Mesenchymal stem cell (in vitro differentiated cells and primary cell): ENCODE results near the gene FOXP2.

Source experiments
- DNase-seq: peaks from one replicate; pipeline ENCODE4 v3.0.0-alpha.2; 2013
- H2AFZ ChIP-seq: one replicate; pipeline ENCODE4 v1.6.1; 2013; ENCODE audit warnings: low read depth, mild to moderate bottlenecking, control low read depth, inconsistent platforms, low read length, moderate library complexity
- H2AK5ac ChIP-seq: 2 replicates; pipeline ENCODE4 v1.6.1; 2013; ENCODE audit warnings: low read length, moderate library complexity, mild to moderate bottlenecking, inconsistent platforms; ENCODE audit not compliant: severe bottlenecking
- H2BK120ac ChIP-seq: one replicate; pipeline ENCODE4 v1.6.1; 2013; ENCODE audit warnings: low read depth, mild to moderate bottlenecking, inconsistent platforms, low read length, moderate library complexity
- H2BK12ac ChIP-seq, 2 experiments: one replicate each; pipeline ENCODE4 v1.6.1; 2013; ENCODE audit warnings: inconsistent platforms in 2 of 2, low read length in 2 of 2, mild to moderate bottlenecking in 2 of 2, moderate library complexity in 2 of 2, control low read depth in 1 of 2
- H2BK15ac ChIP-seq: one replicate; pipeline ENCODE4 v1.6.1; 2013; ENCODE audit warnings: mild to moderate bottlenecking, low read depth, inconsistent platforms; ENCODE audit not compliant: poor library complexity, severe bottlenecking
- H2BK5ac ChIP-seq: 2 replicates; pipeline ENCODE4 v1.6.1; 2013; ENCODE audit warnings: low read depth, mild to moderate bottlenecking, low read length, control low read depth, inconsistent platforms; ENCODE audit not compliant: poor library complexity, severe bottlenecking
- H3K14ac ChIP-seq, 2 experiments: one replicate each; pipeline ENCODE4 v1.6.1; 2013; ENCODE audit warnings: inconsistent platforms in 2 of 2, low read length in 2 of 2, control low read depth in 1 of 2, mild to moderate bottlenecking in 1 of 2, moderate library complexity in 1 of 2
- H3K18ac ChIP-seq, 2 experiments: one replicate each; pipeline ENCODE4 v1.6.1; 2013; ENCODE audit warnings: inconsistent platforms in 2 of 2, low read length in 2 of 2, control low read depth in 1 of 2, low read depth in 1 of 2, mild to moderate bottlenecking in 1 of 2
- H3K23ac ChIP-seq, 2 experiments: one replicate each; pipeline ENCODE4 v1.6.1; 2013; ENCODE audit warnings: inconsistent platforms in 2 of 2, low read length in 2 of 2, mild to moderate bottlenecking in 2 of 2, moderate library complexity in 2 of 2, control low read depth in 1 of 2
- H3K27ac ChIP-seq: 2 replicates; pipeline ENCODE4 v1.5.1; 2013; ENCODE audit warnings: mild to moderate bottlenecking, moderate library complexity, low read length, control low read depth, inconsistent platforms; ENCODE audit not compliant: poor library complexity, severe bottlenecking
- H3K27me3 ChIP-seq, 2 experiments: 2 replicates each; pipeline versions ENCODE4 v1.6.1 to v1.7.0; 2013; ENCODE audit warnings: low read length in 2 of 2, mild to moderate bottlenecking in 2 of 2, moderate library complexity in 2 of 2, control low read depth in 1 of 2, inconsistent platforms in 1 of 2; ENCODE audit not compliant: control insufficient read depth in 1 of 2, insufficient read depth in 1 of 2
- H3K36me3 ChIP-seq, 2 experiments: 2 replicates each; pipeline versions ENCODE4 v1.6.1 to v1.7.0; 2013; ENCODE audit warnings: low read length in 2 of 2, control low read depth in 1 of 2, inconsistent platforms in 1 of 2, low read depth in 1 of 2, mild to moderate bottlenecking in 1 of 2; ENCODE audit not compliant: insufficient read depth in 2 of 2, control insufficient read depth in 1 of 2
- H3K4ac ChIP-seq, 2 experiments: one replicate each; pipeline ENCODE4 v1.6.1; 2013; ENCODE audit warnings: inconsistent platforms in 2 of 2, low read length in 2 of 2, mild to moderate bottlenecking in 2 of 2, moderate library complexity in 2 of 2, control low read depth in 1 of 2, low read depth in 1 of 2
- H3K4me1 ChIP-seq: 2 replicates; pipeline ENCODE4 v1.6.1; 2013; ENCODE audit warnings: low read depth, low read length, control low read depth; ENCODE audit not compliant: control insufficient read depth, insufficient read depth
- H3K4me2 ChIP-seq: 2 replicates; pipeline ENCODE4 v1.6.1; 2013; ENCODE audit warnings: low read length, mild to moderate bottlenecking, inconsistent platforms; ENCODE audit not compliant: poor library complexity, severe bottlenecking
- H3K4me3 ChIP-seq, 2 experiments: 2 replicates each; pipeline versions ENCODE4 v1.5.1 to v1.7.0; 2013; ENCODE audit warnings: low read length in 2 of 2, mild to moderate bottlenecking in 2 of 2, control low read depth in 1 of 2, low read depth in 1 of 2; ENCODE audit not compliant: insufficient read depth in 1 of 2
- H3K79me1 ChIP-seq: replicated peaks from 2 replicates; pipeline ENCODE4 v1.6.1; 2013; ENCODE audit warnings: mild to moderate bottlenecking, control low read depth, low read length, inconsistent platforms; ENCODE audit not compliant: poor library complexity, severe bottlenecking
- H3K9ac ChIP-seq: 2 replicates; pipeline ENCODE4 v1.7.0; 2013; ENCODE audit warnings: mild to moderate bottlenecking, low read length, moderate library complexity
- H3K9me3 ChIP-seq: 2 replicates; pipeline ENCODE4 v1.7.0; 2013; ENCODE audit warnings: mild to moderate bottlenecking, low read length; ENCODE audit not compliant: control insufficient read depth
- H4K8ac ChIP-seq: one replicate; pipeline ENCODE4 v1.6.1; 2013; ENCODE audit warnings: inconsistent platforms, mild to moderate bottlenecking, low read length, moderate library complexity
- H4K91ac ChIP-seq: one replicate; pipeline ENCODE4 v1.6.1; 2013; ENCODE audit warnings: mild to moderate bottlenecking, low read length, inconsistent platforms
- WGBS: methylation state at CpG from one replicate; pipeline ENCODE4 v1.1.7; 2013; ENCODE audit warnings: mixed read lengths; 5-methylcytosine and 5-hydroxymethylcytosine counted together

The FOXP2 gene

GRCh38 chr7:114670676-114671075, 256.1 kb downstream of the FOXP2 start:
- H2AK5ac ChIP-seq = no peak overlapping the region
- no peak overlapping the region for H3K4ac ChIP-seq
- no peaks in the 10 kb centered on the region for H3K27me3 ChIP-seq
- H4K8ac ChIP-seq = no peak overlapping the region
- no peak overlapping the region for H3K9ac ChIP-seq
- H3K4me3 ChIP-seq = no peak overlapping the region
- H3K18ac ChIP-seq = no peak overlapping the region
- no peak for DNase-seq
- H2AFZ ChIP-seq = no peak overlapping the region
- no peak overlapping the region for H2BK15ac ChIP-seq
- no peak overlapping the region for H3K14ac ChIP-seq
- H2BK12ac ChIP-seq = no peak overlapping the region
- no peak overlapping the region for H3K27ac ChIP-seq
- no peak overlapping the region for H2BK5ac ChIP-seq
- no peak overlapping the region for H3K4me2 ChIP-seq
- H2BK120ac ChIP-seq = no peak overlapping the region
- no peaks in the 10 kb centered on the region for H3K9me3 ChIP-seq
- H4K91ac ChIP-seq = no peak overlapping the region
- H3K4me1 ChIP-seq = no peaks in the 10 kb centered on the region
- H3K36me3 ChIP-seq = peaks cover 0 to 11% of the 10 kb centered on the region in 2 experiments
- H3K79me1 ChIP-seq = no peaks in the 10 kb centered on the region
- no peak overlapping the region for H3K23ac ChIP-seq

GRCh38 chr7:114671563-114672123, 257.0 kb downstream of the FOXP2 start:
- Histone ChIP-seq H3K9me3 (no peaks in the 10 kb centered on the region), H4K91ac (no peak overlapping the region), H3K27me3 (no peaks in the 10 kb centered on the region), H3K27ac (no peak overlapping the region), H2BK12ac (no peak overlapping the region), H3K4me3 (no peak overlapping the region), H3K4me2 (no peak overlapping the region), H3K23ac (no peak overlapping the region), H2AK5ac (no peak overlapping the region), H4K8ac (no peak overlapping the region), H3K18ac (no peak overlapping the region), H3K36me3 (peaks cover 0 to 11% of the 10 kb centered on the region in 2 experiments), H2AFZ (no peak overlapping the region), H3K79me1 (no peaks in the 10 kb centered on the region), H2BK120ac (no peak overlapping the region), H2BK5ac (no peak overlapping the region), H3K4ac (no peak overlapping the region), H3K14ac (no peak overlapping the region), H3K4me1 (no peaks in the 10 kb centered on the region), H3K9ac (no peak overlapping the region), H2BK15ac (no peak overlapping the region)
- DNase-seq = no peak
- no CpG with 5 or more reads among the region's 2 CpGs for WGBS

- Histone ChIP-seq H2BK12ac (no peak overlapping the region), H3K4me2 (no peak overlapping the region), H3K36me3 (no peaks in the 10 kb centered on the region), H2BK120ac (no peak overlapping the region), H2AFZ (no peak overlapping the region), H3K27ac (no peak overlapping the region), H3K4ac (no peak overlapping the region), H3K4me1 (no peaks in the 10 kb centered on the region), H3K27me3 (no peaks in the 10 kb centered on the region), H4K8ac (no peak overlapping the region), H3K9me3 (no peaks in the 10 kb centered on the region), H2BK5ac (no peak overlapping the region), H4K91ac (no peak overlapping the region), H3K79me1 (no peaks in the 10 kb centered on the region), H3K18ac (no peak overlapping the region), H3K9ac (no peak overlapping the region), H3K23ac (no peak overlapping the region), H2AK5ac (no peak overlapping the region), H3K14ac (no peak overlapping the region), H2BK15ac (no peak overlapping the region), H3K4me3 (no peak overlapping the region)
- 100% methylated on average over 1 of the region's 2 CpGs for WGBS
- no peak for DNase-seq
Measured at GRCh38 chr7:114678116-114678515, 263.5 kb downstream of the FOXP2 start.

GRCh38 chr7:114687238-114687637, 272.6 kb downstream of the FOXP2 start:
- Histone ChIP-seq H3K23ac (no peak overlapping the region), H3K9ac (no peak overlapping the region)
- 89% methylated on average over 1 of the region's 4 CpGs for WGBS

More at GRCh38 chr7:114687238-114687637, 272.6 kb downstream of the FOXP2 start:
- no peak for DNase-seq
- Histone ChIP-seq H2AFZ (no peak overlapping the region), H3K27me3 (no peaks in the 10 kb centered on the region), H3K27ac (no peak overlapping the region), H3K4me3 (no peak overlapping the region), H4K8ac (no peak overlapping the region), H3K79me1 (no peaks in the 10 kb centered on the region), H3K9me3 (no peaks in the 10 kb centered on the region), H2BK12ac (no peak overlapping the region), H3K4me1 (no peaks in the 10 kb centered on the region), H2BK120ac (no peak overlapping the region), H3K14ac (no peak overlapping the region), H3K4me2 (no peak overlapping the region), H4K91ac (no peak overlapping the region), H3K18ac (no peak overlapping the region), H3K4ac (no peak overlapping the region), H2AK5ac (no peak overlapping the region), H2BK5ac (no peak overlapping the region), H3K36me3 (peaks cover 0 to 20% of the 10 kb centered on the region in 2 experiments), H2BK15ac (no peak overlapping the region)
